Measurements from ENCODE around the gene ZDHHC11.

The ZDHHC11 gene

DNA sequence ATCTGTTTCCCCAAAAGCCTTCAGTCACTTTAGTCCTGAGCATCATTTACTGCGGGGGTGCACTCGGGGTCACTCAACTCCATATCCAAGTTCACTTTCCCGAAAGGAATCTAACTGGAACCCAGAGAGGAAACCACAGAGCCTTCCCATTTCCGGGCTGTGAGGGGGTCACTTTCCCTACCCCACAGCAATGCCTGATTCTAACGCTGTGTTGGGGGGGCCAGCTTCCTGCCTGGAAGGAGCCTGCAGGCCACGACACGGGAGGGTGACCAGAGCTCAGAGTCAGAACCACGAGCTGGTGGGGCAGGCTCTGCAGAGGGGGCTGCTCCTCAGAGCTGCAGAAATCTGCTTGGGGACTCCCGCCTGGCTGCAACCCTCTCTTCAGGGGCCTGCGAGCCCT is 21.5 kb upstream of the ZDHHC11 start:
- TF ChIP-seq, protein P1, sequence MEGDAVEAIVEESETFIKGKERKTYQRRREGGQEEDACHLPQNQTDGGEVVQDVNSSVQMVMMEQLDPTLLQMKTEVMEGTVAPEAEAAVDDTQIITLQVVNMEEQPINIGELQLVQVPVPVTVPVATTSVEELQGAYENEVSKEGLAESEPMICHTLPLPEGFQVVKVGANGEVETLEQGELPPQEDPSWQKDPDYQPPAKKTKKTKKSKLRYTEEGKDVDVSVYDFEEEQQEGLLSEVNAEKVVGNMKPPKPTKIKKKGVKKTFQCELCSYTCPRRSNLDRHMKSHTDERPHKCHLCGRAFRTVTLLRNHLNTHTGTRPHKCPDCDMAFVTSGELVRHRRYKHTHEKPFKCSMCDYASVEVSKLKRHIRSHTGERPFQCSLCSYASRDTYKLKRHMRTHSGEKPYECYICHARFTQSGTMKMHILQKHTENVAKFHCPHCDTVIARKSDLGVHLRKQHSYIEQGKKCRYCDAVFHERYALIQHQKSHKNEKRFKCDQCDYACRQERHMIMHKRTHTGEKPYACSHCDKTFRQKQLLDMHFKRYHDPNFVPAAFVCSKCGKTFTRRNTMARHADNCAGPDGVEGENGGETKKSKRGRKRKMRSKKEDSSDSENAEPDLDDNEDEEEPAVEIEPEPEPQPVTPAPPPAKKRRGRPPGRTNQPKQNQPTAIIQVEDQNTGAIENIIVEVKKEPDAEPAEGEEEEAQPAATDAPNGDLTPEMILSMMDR (IDR thresholded peaks at IDR 0.05; ENCODE audit: low read depth, low read length) = no peak
- TF ChIP-seq EZH2phosphoT487 (IDR thresholded peaks at IDR 0.05; ENCODE audit: low read depth) = no peak
- Histone ChIP-seq H3K36me3 (replicated peaks; ENCODE audit: low read depth, low read length) (peaks cover 38% of the 10 kb centered on the region), H3K9me3 (ENCODE audit: insufficient read depth, low read length) (no peaks in the 10 kb centered on the region)

DNA sequence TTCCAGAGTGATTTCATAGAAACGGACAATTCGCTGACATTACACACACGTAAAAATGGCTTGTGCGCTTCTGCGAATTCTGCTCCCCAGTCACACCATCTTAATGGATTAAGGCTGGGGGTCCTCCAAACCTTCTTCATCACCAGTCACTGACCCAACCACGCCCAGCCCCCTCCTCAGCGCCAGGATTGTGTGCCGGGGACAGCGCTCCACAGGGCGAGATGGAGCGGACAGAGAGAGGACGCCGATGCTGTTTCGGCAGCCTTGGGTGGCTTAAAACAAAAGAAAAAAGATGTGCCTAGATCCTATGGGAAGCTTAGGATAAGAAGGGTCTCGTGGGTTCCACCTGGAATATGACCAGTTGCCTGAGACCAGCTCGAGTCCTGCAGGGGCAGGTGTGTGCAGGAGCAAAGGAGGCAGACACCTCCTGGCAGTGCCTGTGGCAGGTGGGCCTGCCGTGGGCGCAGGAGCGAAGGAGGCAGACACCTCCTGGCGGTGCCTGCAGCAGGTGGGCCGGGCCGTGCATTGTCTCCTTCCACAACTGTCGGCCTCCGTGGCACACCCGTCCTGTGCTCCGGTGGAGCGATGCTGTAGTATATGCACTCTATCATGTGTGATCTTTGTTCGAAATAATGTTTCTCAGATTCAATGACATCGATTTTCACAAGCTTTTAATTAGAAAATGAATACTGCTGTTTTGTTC is 21.0 kb upstream of the ZDHHC11 start:
- peaks cover 14% of the 10 kb centered on the region for H3K4me1 ChIP-seq (ENCODE audit: low read length)
- TF ChIP-seq, protein P1 (IDR thresholded peaks at IDR 0.05; ENCODE audit: low read depth, low read length) = no peak
- TF ChIP-seq EZH2phosphoT487 (IDR thresholded peaks at IDR 0.05; ENCODE audit: low read depth) = no peak
- no peaks in the 10 kb centered on the region for H3K9me3 ChIP-seq (ENCODE audit: insufficient read depth, low read length)
- no peaks in the 10 kb centered on the region for H4K20me1 ChIP-seq (ENCODE audit: insufficient read depth, low read length)
- no peaks in the 10 kb centered on the region for H3K27me3 ChIP-seq (ENCODE audit: low read depth, low read length)
- no peak overlapping the region for H3K27ac ChIP-seq (ENCODE audit: low read length)
- no peak overlapping the region for H3K9ac ChIP-seq (ENCODE audit: low read length)
- H3K4me2 ChIP-seq (ENCODE audit: low read length) = no peak overlapping the region
- peaks cover 38% of the 10 kb centered on the region for H3K36me3 ChIP-seq (replicated peaks; ENCODE audit: low read depth, low read length)
- H3K79me2 ChIP-seq (ENCODE audit: low read length) = peaks cover 5% of the 10 kb centered on the region; the same call in 1 of the 2 replicates
- H2AFZ ChIP-seq (ENCODE audit: low read depth, low read length) = no peak overlapping the region
- no peak overlapping the region for H3K4me3 ChIP-seq (ENCODE audit: low read length)

More for the DNA sequence above, 21.5 kb upstream of the ZDHHC11 start:
- Histone ChIP-seq H3K4me2 (ENCODE audit: low read length) (no peak overlapping the region), H3K27me3 (ENCODE audit: low read depth, low read length) (no peaks in the 10 kb centered on the region), H3K4me3 (ENCODE audit: low read length) (no peak overlapping the region), H3K9ac (ENCODE audit: low read length) (no peak overlapping the region), H2AFZ (ENCODE audit: low read depth, low read length) (no peak overlapping the region), H3K79me2 (ENCODE audit: low read length) (peaks cover 5% of the 10 kb centered on the region; the same call in 1 of the 2 replicates), H4K20me1 (ENCODE audit: insufficient read depth, low read length) (no peaks in the 10 kb centered on the region), H3K4me1 (ENCODE audit: low read length) (peaks cover 14% of the 10 kb centered on the region), H3K27ac (ENCODE audit: low read length) (no peak overlapping the region)

DNA sequence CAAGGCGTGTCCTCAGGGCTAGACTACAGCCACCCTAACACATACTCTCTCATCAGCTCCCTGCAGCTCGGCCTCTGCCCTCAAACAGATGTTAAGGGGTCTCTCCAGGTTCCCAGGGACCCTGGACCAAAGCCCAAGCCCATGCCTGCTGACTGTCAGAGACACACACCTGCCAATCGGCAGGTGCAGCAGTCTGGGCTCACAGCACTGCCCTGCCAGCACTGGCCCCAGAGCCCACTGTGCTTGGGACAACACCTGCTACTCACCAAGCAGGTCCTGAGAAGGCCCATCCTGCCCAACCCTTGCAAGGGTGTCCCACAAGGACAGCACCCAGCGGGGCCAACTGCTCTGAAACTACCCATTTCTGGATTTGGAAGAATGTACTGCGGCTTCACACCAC is 20.2 kb upstream of the ZDHHC11 start:
- Histone ChIP-seq H3K9me3 (ENCODE audit: insufficient read depth, low read length) (no peaks in the 10 kb centered on the region), H3K36me3 (replicated peaks; ENCODE audit: low read depth, low read length) (peaks cover 38% of the 10 kb centered on the region), H3K27ac (ENCODE audit: low read length) (no peak overlapping the region), H3K9ac (ENCODE audit: low read length) (no peak overlapping the region), H4K20me1 (ENCODE audit: insufficient read depth, low read length) (no peaks in the 10 kb centered on the region), H3K27me3 (ENCODE audit: low read depth, low read length) (no peaks in the 10 kb centered on the region), H3K4me3 (ENCODE audit: low read length) (no peak overlapping the region), H3K4me1 (ENCODE audit: low read length) (peaks cover 14% of the 10 kb centered on the region), H2AFZ (ENCODE audit: low read depth, low read length) (no peak overlapping the region), H3K4me2 (ENCODE audit: low read length) (no peak overlapping the region), H3K79me2 (ENCODE audit: low read length) (peaks cover 5% of the 10 kb centered on the region; the same call in 1 of the 2 replicates)
- TF ChIP-seq, protein P1 (IDR thresholded peaks at IDR 0.05; ENCODE audit: low read depth, low read length) = no peak
- TF ChIP-seq EZH2phosphoT487 (IDR thresholded peaks at IDR 0.05; ENCODE audit: low read depth) = no peak

DNA sequence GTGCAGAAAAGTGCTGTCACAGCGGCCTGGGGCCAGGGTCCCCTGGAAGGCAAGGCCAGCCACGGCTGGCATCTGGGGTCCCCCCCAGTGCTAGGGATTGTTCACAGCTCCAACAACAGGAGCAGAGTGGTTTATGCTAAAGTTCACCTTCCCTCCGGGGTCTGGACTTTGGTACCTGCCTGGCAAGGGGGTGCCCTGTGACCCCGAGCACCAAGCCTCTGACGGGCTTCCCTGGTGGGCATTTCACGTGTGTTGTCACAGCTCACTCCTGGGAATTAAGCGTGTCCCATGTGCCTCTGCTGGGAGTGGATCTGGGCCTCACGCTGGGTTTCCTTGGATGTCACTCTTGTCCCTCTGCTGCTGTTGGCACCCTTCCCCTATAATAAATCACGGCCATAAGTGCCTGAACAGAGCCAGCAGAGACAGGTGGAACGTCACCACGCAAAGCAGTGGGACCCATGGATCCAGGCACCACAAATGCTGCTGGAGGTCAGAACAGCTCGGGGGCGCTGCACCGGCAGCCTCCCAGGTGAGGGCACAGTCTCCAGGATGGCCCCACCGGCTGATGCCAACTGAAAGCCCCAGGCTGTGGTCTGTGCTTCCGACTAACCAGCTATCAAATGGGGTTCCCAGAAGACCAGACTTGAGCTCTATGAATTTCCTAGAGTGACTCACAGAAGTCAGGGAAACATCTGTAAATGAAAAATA is 17.8 kb upstream of the ZDHHC11 start:
- Histone ChIP-seq H3K79me2 (ENCODE audit: low read length) (peaks cover 1% of the 10 kb centered on the region; the same call in 1 of the 2 replicates), H3K36me3 (replicated peaks; ENCODE audit: low read depth, low read length) (peaks cover 34% of the 10 kb centered on the region), H3K27ac (ENCODE audit: low read length) (no peak overlapping the region), H3K4me1 (ENCODE audit: low read length) (peaks cover 8% of the 10 kb centered on the region), H3K9me3 (ENCODE audit: insufficient read depth, low read length) (no peaks in the 10 kb centered on the region), H3K4me3 (ENCODE audit: low read length) (no peak overlapping the region), H3K4me2 (ENCODE audit: low read length) (no peak overlapping the region), H3K27me3 (ENCODE audit: low read depth, low read length) (no peaks in the 10 kb centered on the region), H4K20me1 (ENCODE audit: insufficient read depth, low read length) (no peaks in the 10 kb centered on the region), H3K9ac (ENCODE audit: low read length) (no peak overlapping the region), H2AFZ (ENCODE audit: low read depth, low read length) (no peak overlapping the region)
- TF ChIP-seq, protein P1 (IDR thresholded peaks at IDR 0.05; ENCODE audit: low read depth, low read length) = no peak
- no peak for TF ChIP-seq EZH2phosphoT487 (IDR thresholded peaks at IDR 0.05; ENCODE audit: low read depth)

Data from OCI-LY3 (cell line).